Thyroid gland (tissue), 4 donors: Measurements from ENCODE around the gene ARFGAP2.

Experiments used
- POLR2A ChIP-seq, 2 donors: fragments of 450-650 bp; IDR thresholded peaks; one replicate each; pipeline ENCODE4 v1.6.1; 2017; ENCODE audit warnings: antibody characterized with exemption in 2 of 2, mild to moderate bottlenecking in 2 of 2, moderate library complexity in 1 of 2
- TF ChIP-seq, protein P1 (sequence below), 6 experiments: fragments of 200-600 bp in 3 of 6; fragments of 450-650 bp in 3 of 6; sonication (generic) in 3 of 6; IDR thresholded peaks; one replicate each; pipeline ENCODE4 v1.5.1; 2016 to 2019; ENCODE audit warnings: antibody characterized with exemption in 6 of 6, mild to moderate bottlenecking in 2 of 6, inconsistent platforms in 1 of 6, moderate library complexity in 1 of 6

DNA sequence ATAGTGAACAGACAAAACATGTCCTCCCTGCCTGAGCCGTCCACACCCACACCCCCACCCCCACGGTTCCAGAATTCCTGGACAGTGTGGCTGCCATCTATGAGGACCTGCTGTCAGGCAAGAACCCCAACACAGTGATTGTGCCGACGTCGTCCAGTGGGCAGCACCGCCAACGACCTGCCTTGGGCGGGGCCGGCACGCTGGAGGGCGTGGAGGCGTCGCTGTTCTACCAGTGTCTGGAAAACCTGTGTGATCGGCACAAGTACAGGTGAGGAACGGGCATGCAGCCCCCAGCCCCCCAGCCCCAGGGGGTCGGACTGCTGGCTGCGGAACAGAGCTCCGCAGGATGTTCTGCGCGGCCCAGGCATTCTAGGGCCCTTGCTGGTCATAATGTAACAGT, 19.7 kb downstream of the ARFGAP2 start:
- TF ChIP-seq POLR2A (IDR thresholded peaks at IDR 0.05), result no peak
- TF ChIP-seq, protein P1, sequence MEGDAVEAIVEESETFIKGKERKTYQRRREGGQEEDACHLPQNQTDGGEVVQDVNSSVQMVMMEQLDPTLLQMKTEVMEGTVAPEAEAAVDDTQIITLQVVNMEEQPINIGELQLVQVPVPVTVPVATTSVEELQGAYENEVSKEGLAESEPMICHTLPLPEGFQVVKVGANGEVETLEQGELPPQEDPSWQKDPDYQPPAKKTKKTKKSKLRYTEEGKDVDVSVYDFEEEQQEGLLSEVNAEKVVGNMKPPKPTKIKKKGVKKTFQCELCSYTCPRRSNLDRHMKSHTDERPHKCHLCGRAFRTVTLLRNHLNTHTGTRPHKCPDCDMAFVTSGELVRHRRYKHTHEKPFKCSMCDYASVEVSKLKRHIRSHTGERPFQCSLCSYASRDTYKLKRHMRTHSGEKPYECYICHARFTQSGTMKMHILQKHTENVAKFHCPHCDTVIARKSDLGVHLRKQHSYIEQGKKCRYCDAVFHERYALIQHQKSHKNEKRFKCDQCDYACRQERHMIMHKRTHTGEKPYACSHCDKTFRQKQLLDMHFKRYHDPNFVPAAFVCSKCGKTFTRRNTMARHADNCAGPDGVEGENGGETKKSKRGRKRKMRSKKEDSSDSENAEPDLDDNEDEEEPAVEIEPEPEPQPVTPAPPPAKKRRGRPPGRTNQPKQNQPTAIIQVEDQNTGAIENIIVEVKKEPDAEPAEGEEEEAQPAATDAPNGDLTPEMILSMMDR (IDR thresholded peaks at IDR 0.05), result no peak
